Transverse colon (tissue), 4 donors: Measurements from ENCODE around the gene CYSRT1. TPM values are rescaled to one million over a fixed set of nuclear protein-coding genes. Genes with fewer than 3 reads are reported as not detected.

Experiments
- DNase-seq: peaks from one replicate; pipeline ENCODE4 v3.0.0-alpha.2; 2019
- H3K27ac ChIP-seq, 4 donors: fragments of 200-600 bp; sonication (generic); 2 replicates each; pipeline ENCODE4 v1.5.1; 2016 to 2018; ENCODE audit warnings: inconsistent platforms in 4 of 4
- H3K27me3 ChIP-seq: fragments of 200-600 bp; sonication (generic); 2 replicates; pipeline ENCODE4 v1.5.1; 2017; ENCODE audit warnings: inconsistent platforms
- H3K36me3 ChIP-seq, 4 donors: fragments of 200-600 bp; sonication (generic); 2 replicates each; pipeline ENCODE4 v1.5.1; 2017 to 2019; ENCODE audit warnings: inconsistent platforms in 4 of 4
- H3K4me1 ChIP-seq, 4 donors: fragments of 200-600 bp; sonication (generic); 2 replicates each; pipeline ENCODE4 v1.5.1; 2017 to 2020; ENCODE audit warnings: inconsistent platforms in 4 of 4
- H3K4me3 ChIP-seq, 4 donors: fragments of 200-600 bp; sonication (generic); 1 replicate in 1 of 4; 2 replicates in 3 of 4; pipeline versions ENCODE4 v1.5.1 to v1.6.1; 2017 to 2019; ENCODE audit warnings: inconsistent platforms in 4 of 4
- H3K9me3 ChIP-seq, 2 donors: fragments of 200-600 bp; sonication (generic); 2 replicates each; pipeline ENCODE4 v1.5.1; 2017 to 2019; ENCODE audit warnings: inconsistent platforms in 2 of 2
- CTCF ChIP-seq, 5 experiments: fragments of 200-600 bp in 3 of 5; fragments of 450-650 bp in 2 of 5; sonication (generic) in 3 of 5; IDR thresholded peaks; 1 replicate in 2 of 5; 2 replicates in 3 of 5; pipeline ENCODE4 v1.5.1; 2016 to 2017; ENCODE audit warnings: antibody characterized with exemption in 5 of 5, inconsistent platforms in 3 of 5, mild to moderate bottlenecking in 2 of 5, moderate library complexity in 1 of 5
- EP300 ChIP-seq: sonication (generic); formaldehyde crosslinking; IDR thresholded peaks from one replicate; pipeline ENCODE4 v1.6.1; 2017; ENCODE audit warnings: antibody characterized with exemption, low read depth
- POLR2A ChIP-seq: fragments of 450-650 bp; IDR thresholded peaks from one replicate; pipeline ENCODE4 v1.6.1; 2016; ENCODE audit warnings: antibody characterized with exemption, mild to moderate bottlenecking, moderate library complexity
- POLR2AphosphoS5 ChIP-seq, 3 donors: sonication (generic); formaldehyde crosslinking; IDR thresholded peaks; one replicate each; pipeline ENCODE4 v1.6.1; 2016; ENCODE audit warnings: antibody characterized with exemption in 3 of 3
- WGBS, 2 donors: methylation state at CpG; one replicate each; pipeline ENCODE4 v1.1.5; 2018; ENCODE audit warnings: low coverage in 1 of 2; 5-methylcytosine and 5-hydroxymethylcytosine counted together
- in situ Hi-C, 4 donors: fragments of 200-750 bp; cut with MboI; loops; one replicate each; pipeline versions ENCODE4 v1.15.0 to v1.15.1; 2017; ENCODE audit warnings: low sequenced_read_pairs in 3 of 4, low pct_ligation_motif_present in 1 of 4, low pct_unique_long_range_greater_than_20kb in 1 of 4
- intact Hi-C: fragments of 100-400 bp; cut with DNase I; formaldehyde crosslinking; loops from one replicate; pipeline ENCODE4 v1.15.1; 2023; ENCODE audit warnings: low total_unique reads
- total RNA-seq, 4 donors: library from RNA; depleted of rRNA; stranded (reverse); fragments of >200 nt; gene quantifications; one replicate each; pipeline ENCODE4 v1.1.0, GENCODE V29; 2016

The CYSRT1 gene
- total RNA-seq, 4 donors from 2014 or later = not detected

GRCh38 chr9:137250329-137251193, 25.6 kb downstream of the CYSRT1 start:
- intact Hi-C loops = no loop called here
- Histone ChIP-seq H3K27ac (no peak overlapping the region), H3K9me3 (no peaks in the 10 kb centered on the region)

GRCh38 chr9:137251194-137251461, 26.2 kb downstream of the CYSRT1 start, which contains the start of gene STPG3:
TSS of gene STPG3 (plus strand) at chr9:137251286. CDS start at chr9:137251287, 1 bp downstream.
- Histone ChIP-seq H3K4me1 (peaks cover 11 to 21% (median 14%) of the 10 kb centered on the region in 4 donors), H3K36me3 (no peaks in the 10 kb centered on the region), H3K9me3 (no peaks in the 10 kb centered on the region), H3K27me3 (no peaks in the 10 kb centered on the region), H3K27ac (no peak within 1 kb of the TSS), H3K4me3 (no peak within 1 kb of the TSS)
- TF ChIP-seq POLR2A = no peak
- no peak for TF ChIP-seq POLR2AphosphoS5 (IDR thresholded peaks at IDR 0.05)
- TF ChIP-seq CTCF (IDR thresholded peaks at IDR 0.05) = no peak
- no peak for TF ChIP-seq EP300
- no peak for DNase-seq
- intact Hi-C loops (no loop called here), in situ Hi-C loops (no loop called here)
- WGBS, 2 donors = 69% methylated on average over 4 of the region's 4 CpGs; no CpG with 5 or more reads in 1 of the 2 donors

More at GRCh38 chr9:137250329-137251193, 25.6 kb downstream of the CYSRT1 start:
- no peak for DNase-seq
- in situ Hi-C loops = no loop called here
- Histone ChIP-seq H3K4me3 (no peak overlapping the region), H3K4me1 (peaks cover 8 to 16% (median 10%) of the 10 kb centered on the region in 4 donors), H3K27me3 (no peaks in the 10 kb centered on the region), H3K36me3 (no peaks in the 10 kb centered on the region)
- WGBS, 2 donors = 71% methylated on average over 15 of the region's 18 CpGs; no CpG with 5 or more reads in 1 of the 2 donors
- no peak for TF ChIP-seq POLR2AphosphoS5 (IDR thresholded peaks at IDR 0.05)
- TF ChIP-seq CTCF (IDR thresholded peaks at IDR 0.05) = no peak
- no peak for TF ChIP-seq POLR2A

GRCh38 chr9:137251490-137252268, 26.7 kb downstream of the CYSRT1 start:
- 60 to 84% methylated on average over 2 to 21 of the region's 22 CpGs for WGBS, 2 donors
- H3K27me3 ChIP-seq = no peaks in the 10 kb centered on the region
- intact Hi-C loops = no loop called here

More at GRCh38 chr9:137251490-137252268, 26.7 kb downstream of the CYSRT1 start:
- in situ Hi-C loops = no loop called here
- H3K4me1 ChIP-seq = peaks cover 17 to 26% (median 20%) of the 10 kb centered on the region in 4 donors
- TF ChIP-seq CTCF (IDR thresholded peaks at IDR 0.05) (no peak), POLR2AphosphoS5 (IDR thresholded peaks at IDR 0.05) (no peak), EP300 (no peak), POLR2A (no peak)
- no peaks in the 10 kb centered on the region for H3K9me3 ChIP-seq
- DNase-seq = no peak
- no peak overlapping the region for H3K27ac ChIP-seq
- H3K4me3 ChIP-seq = no peak overlapping the region
- H3K36me3 ChIP-seq = peaks cover 0 to 3% (median 0%) of the 10 kb centered on the region in 4 donors
